Prostate gland (tissue), 2 donors: ENCODE measurements around the gene RDH13. TPM values are rescaled to one million over a fixed set of nuclear protein-coding genes. Genes with fewer than 3 reads are reported as not detected.

Experiments used
- DNase-seq: peaks from one replicate; pipeline ENCODE4 v3.0.0-alpha.2; 2019; ENCODE audit warnings: low spot score
- H3K27ac ChIP-seq, 2 donors: fragments of 200-600 bp; sonication (generic); 2 replicates each; pipeline ENCODE4 v1.5.1; 2017 to 2019
- H3K27me3 ChIP-seq: fragments of 200-600 bp; sonication (generic); replicated peaks from 2 replicates; pipeline ENCODE4 v1.5.1; 2019; ENCODE audit not compliant: insufficient read depth
- H3K36me3 ChIP-seq, 2 donors: fragments of 200-600 bp; sonication (generic); 1 replicate in 1 of 2; 2 replicates in 1 of 2; pipeline versions ENCODE4 v1.5.1 to v1.8.1; 2017 to 2019
- H3K4me1 ChIP-seq: fragments of 200-600 bp; sonication (generic); replicated peaks from 2 replicates; pipeline ENCODE4 v1.5.1; 2019
- H3K4me3 ChIP-seq, 2 donors: fragments of 200-600 bp; sonication (generic); 2 replicates each; pipeline ENCODE4 v1.5.1; 2017 to 2019
- H3K9me3 ChIP-seq: fragments of 200-600 bp; sonication (generic); 2 replicates; pipeline ENCODE4 v1.5.1; 2017
- CTCF ChIP-seq, 4 experiments: fragments of 200-600 bp in 2 of 4; fragments of 450-650 bp in 2 of 4; sonication (generic) in 2 of 4; IDR thresholded peaks; 1 replicate in 3 of 4; 2 replicates in 1 of 4; pipeline ENCODE4 v1.5.1; 2016 to 2019; ENCODE audit warnings: antibody characterized with exemption in 4 of 4, mild to moderate bottlenecking in 2 of 4, moderate library complexity in 2 of 4
- POLR2A ChIP-seq: fragments of 450-650 bp; IDR thresholded peaks from one replicate; pipeline ENCODE4 v1.6.1; 2016; ENCODE audit warnings: antibody characterized with exemption, mild to moderate bottlenecking
- POLR2AphosphoS5 ChIP-seq: sonication (generic); formaldehyde crosslinking; IDR thresholded peaks from one replicate; pipeline ENCODE4 v1.6.1; 2017; ENCODE audit warnings: antibody characterized with exemption
- WGBS: methylation state at CpG from one replicate; pipeline ENCODE4 v1.1.5; 2018; 5-methylcytosine and 5-hydroxymethylcytosine counted together
- intact Hi-C: fragments of 100-400 bp; cut with DNase I; formaldehyde crosslinking; loops from one replicate; pipeline ENCODE4 v1.14.2; 2022
- total RNA-seq, 2 donors: library from RNA; depleted of rRNA; stranded (reverse); fragments of >200 nt; gene quantifications; one replicate each; pipeline ENCODE4 v1.1.0, GENCODE V29; 2016

RDH13 gene
- total RNA-seq, 2 donors from 2014 or later, result 29.8 to 32.8 TPM

- intact Hi-C loops, result no loop called here
- no peak overlapping the region for H3K4me3 ChIP-seq
- no peak for DNase-seq
- no peaks in the 10 kb centered on the region for H3K9me3 ChIP-seq
- H3K27ac ChIP-seq, result no peak overlapping the region
- H3K36me3 ChIP-seq, result no peaks in the 10 kb centered on the region
- no peaks in the 10 kb centered on the region for H3K4me1 ChIP-seq
- WGBS, result 89% methylated on average over 25 of the region's 27 CpGs
- no peaks in the 10 kb centered on the region for H3K27me3 ChIP-seq
- no peak for TF ChIP-seq POLR2AphosphoS5
- TF ChIP-seq CTCF (IDR thresholded peaks at IDR 0.05), result no peak
- no peak for TF ChIP-seq POLR2A
These were observed 36.0 kb upstream of the RDH13 start for GRCh38 chr19:55098716-55099556.

- Histone ChIP-seq H3K27me3 (no peaks in the 10 kb centered on the region), H3K27ac (no peak overlapping the region), H3K36me3 (no peaks in the 10 kb centered on the region), H3K4me3 (no peak overlapping the region), H3K4me1 (no peaks in the 10 kb centered on the region), H3K9me3 (no peaks in the 10 kb centered on the region)
- DNase-seq, result no peak
- TF ChIP-seq CTCF (IDR thresholded peaks at IDR 0.05), result no peak
- TF ChIP-seq POLR2AphosphoS5, result no peak
- TF ChIP-seq POLR2A, result no peak
- 97% methylated on average over 23 of the region's 23 CpGs for WGBS
- intact Hi-C loops, result no loop called here
These were observed 35.1 kb upstream of the RDH13 start for GRCh38 chr19:55097864-55098715.

- H3K4me1 ChIP-seq, result no peaks in the 10 kb centered on the region
- WGBS, result 81% methylated on average over 23 of the region's 23 CpGs
- H3K27ac ChIP-seq, result no peak overlapping the region
- H3K4me3 ChIP-seq, result no peak overlapping the region
- intact Hi-C loops, result no loop called here
- peaks cover 5 to 8% of the 10 kb centered on the region in 2 donors for H3K36me3 ChIP-seq
- DNase-seq, result no peak
- no peaks in the 10 kb centered on the region for H3K27me3 ChIP-seq
- TF ChIP-seq POLR2A, result no peak
- TF ChIP-seq CTCF (IDR thresholded peaks at IDR 0.05), result no peak
- no peak for TF ChIP-seq POLR2AphosphoS5
- no peaks in the 10 kb centered on the region for H3K9me3 ChIP-seq
These were observed 33.2 kb upstream of the RDH13 start for GRCh38 chr19:55096061-55096701.

- no peaks in the 10 kb centered on the region for H3K9me3 ChIP-seq
- H3K4me1 ChIP-seq, result no peaks in the 10 kb centered on the region
- H3K36me3 ChIP-seq, result peaks cover 5 to 9% of the 10 kb centered on the region in 2 donors
- H3K27me3 ChIP-seq, result no peaks in the 10 kb centered on the region
- intact Hi-C loops, result no loop called here
- no peak overlapping the region for H3K4me3 ChIP-seq
- H3K27ac ChIP-seq, result no peak overlapping the region
- no peak for DNase-seq
- no peak for TF ChIP-seq POLR2A
- TF ChIP-seq POLR2AphosphoS5, result no peak
- TF ChIP-seq CTCF (IDR thresholded peaks at IDR 0.05), result no peak
- 87% methylated on average over 22 of the region's 23 CpGs for WGBS
These were observed 32.5 kb upstream of the RDH13 start for GRCh38 chr19:55095260-55096060.
